A549 treated with CORT108297 at 1 μM for 4 hours (cell line): ENCODE data around the gene GARIN1A. TPM values are rescaled to one million over a fixed set of nuclear protein-coding genes. Genes with fewer than 3 reads are reported as not detected.

Experiments
- total RNA-seq: library from RNA; stranded (reverse); fragments of 200-300 nt; extraction: Qiagen RNA extraction; gene quantifications from 5 replicates; pipeline ENCODE4 v1.2.3, GENCODE V29; 2022

GARIN1A gene
- 0.33 to 0.70 TPM (median 0.45 TPM) in 5 replicates for total RNA-seq

DNA sequence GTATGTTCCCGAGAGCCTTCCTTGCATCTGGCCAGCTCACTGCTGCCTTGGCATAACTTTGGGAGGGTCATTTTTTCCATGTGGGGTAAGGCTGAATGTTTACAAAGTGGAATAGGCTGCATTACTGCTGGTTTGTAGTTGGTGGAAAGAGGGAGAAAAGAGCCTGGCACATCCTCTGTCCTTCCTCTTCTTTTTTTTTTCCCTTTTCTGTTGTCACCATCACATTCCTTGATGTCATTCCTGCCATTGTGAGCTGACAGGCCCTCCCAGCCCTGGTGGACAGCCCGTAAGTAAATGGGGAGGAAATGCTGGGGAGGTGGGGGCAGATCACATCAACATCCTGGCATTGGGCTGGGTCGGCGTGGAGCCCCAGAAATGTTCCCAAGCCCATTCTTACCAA lies at the start of gene GARIN1A:
Gene GARIN1A (plus strand): TSS at position 301 of the 400 bp plus-strand sequence. CDS start 106 bp downstream, outside the sequence.

Other genes with a start within 250 kb of the GARIN1A start
- gene HILPDA, start 216.4 kb upstream of the GARIN1A start, total RNA-seq, result 21.1 to 26.6 TPM (median 23.0 TPM) in 5 replicates
- 22.0 to 26.5 TPM (median 25.2 TPM) in 5 replicates for gene METTL2B, start 195.5 kb upstream of the GARIN1A start, total RNA-seq
- gene CALU, start 67.1 kb downstream of the GARIN1A start, total RNA-seq, result 121 to 210 TPM (median 148 TPM) in 5 replicates
- gene OPN1SW, start 103.5 kb downstream of the GARIN1A start, total RNA-seq, result not detected in 5 replicates
- gene CCDC136, start 119.7 kb downstream of the GARIN1A start, total RNA-seq, result 1.7 to 3.0 TPM (median 2.4 TPM) in 5 replicates
- 3.9 to 6.9 TPM (median 4.9 TPM) in 5 replicates for gene FLNC, start 158.1 kb downstream of the GARIN1A start, total RNA-seq
- 246 to 264 TPM (median 254 TPM) in 5 replicates for gene ATP6V1F, start 190.6 kb downstream of the GARIN1A start, total RNA-seq
- gene KCP, start 238.4 kb downstream of the GARIN1A start, total RNA-seq, result 0.14 to 0.25 TPM (median 0.22 TPM) in 5 replicates